ENCODE measurements around the gene GALNT17.

The GALNT17 gene

GRCh38 chr7:71682181-71682580 lies 550.2 kb downstream of the GALNT17 start:
- no peak for DNase-seq (ENCODE audit: low spot score)
- FAIRE-seq = no peak

DNA sequence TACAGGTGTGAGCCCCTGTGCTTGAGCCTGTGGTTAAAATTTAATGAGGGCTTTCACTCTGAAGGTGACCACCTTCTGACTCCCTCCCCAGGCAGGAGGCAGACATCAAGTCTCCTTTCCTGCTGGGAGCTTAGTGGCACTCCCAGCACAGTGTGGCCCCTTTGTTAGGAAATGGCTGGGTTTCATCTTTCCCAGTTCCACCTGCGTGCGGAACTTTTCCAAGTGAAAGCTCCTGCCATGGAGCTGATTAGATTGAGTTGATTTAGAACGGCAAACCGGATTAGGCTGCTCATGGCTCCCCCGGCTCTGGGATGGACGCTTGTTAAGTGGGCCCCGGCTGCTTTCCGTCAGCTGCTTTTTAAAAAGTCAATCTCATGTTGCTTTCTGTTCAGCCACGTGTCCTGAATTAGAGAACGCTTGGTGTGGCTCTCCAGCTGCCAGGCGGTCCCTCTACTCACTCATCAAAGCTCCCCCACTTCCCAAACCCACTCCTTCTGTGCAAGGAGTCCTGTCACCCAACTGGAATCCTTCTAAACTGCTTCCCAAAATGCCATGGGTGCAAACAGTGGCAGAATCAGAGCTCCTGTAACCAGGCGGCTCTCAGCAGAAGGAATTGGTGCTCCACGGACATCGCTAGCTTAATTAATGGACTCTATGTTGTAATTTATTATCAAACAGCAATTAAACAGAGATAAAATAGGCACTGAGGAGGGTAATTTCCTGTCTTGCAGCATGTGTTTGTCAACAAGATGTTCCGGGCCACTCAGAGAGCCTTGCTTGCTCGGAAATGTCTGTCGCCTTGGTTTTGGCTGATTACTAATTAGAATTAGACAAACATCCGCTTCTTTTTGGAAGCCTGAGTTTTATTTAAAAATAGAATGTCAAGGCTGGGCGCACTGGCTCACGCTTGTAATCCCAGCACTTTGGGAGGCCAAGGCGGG lies 551.2 kb downstream of the GALNT17 start:
- DNase-seq (ENCODE audit: low spot score) (no peak), FAIRE-seq (no peak)

DNA sequence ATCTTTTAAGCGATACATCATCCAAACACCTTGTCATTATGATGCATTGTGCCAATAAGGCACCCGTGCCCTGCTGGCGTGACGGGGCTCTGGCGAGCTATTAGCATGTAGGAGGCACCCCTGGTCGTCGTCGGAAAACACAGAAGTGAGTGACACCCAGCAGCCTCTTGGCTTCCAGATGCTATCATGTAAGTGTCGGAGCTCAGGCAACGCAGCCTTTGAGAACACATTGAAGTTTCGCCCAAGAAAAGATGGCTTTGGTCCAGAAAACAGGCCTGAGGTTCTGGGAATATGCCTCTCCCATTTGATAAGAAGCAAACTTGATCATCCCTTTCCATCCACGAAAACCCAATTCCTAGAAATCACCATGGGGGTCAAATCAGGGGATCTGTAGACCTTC lies 555.3 kb downstream of the GALNT17 start:
- FAIRE-seq = no peak
- DNase-seq (ENCODE audit: low spot score) = no peak

- FAIRE-seq (no peak), DNase-seq (ENCODE audit: low spot score) (no peak)
Observed at GRCh38 chr7:71687831-71688599, 556.1 kb downstream of the GALNT17 start.

DNA sequence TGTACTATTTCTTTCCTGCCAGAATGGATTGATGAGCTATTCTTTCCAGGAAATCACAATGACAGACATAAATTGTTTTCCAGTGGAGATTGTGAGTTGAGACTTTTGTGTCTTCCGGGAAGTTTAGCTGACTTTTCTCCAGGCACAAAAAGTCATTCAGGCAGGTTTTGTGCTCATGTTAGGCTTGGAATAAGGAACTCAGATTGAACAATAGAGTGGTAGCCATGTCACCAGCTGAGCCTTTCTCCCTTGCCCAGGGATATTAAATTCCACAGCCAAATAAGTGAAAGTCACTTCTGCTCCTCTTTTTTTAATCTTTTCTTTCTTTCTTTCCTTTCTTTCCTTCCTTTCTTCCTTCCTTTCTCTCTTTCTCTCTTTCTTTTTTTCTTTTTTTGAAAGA lies 559.6 kb downstream of the GALNT17 start:
- no peak for DNase-seq (ENCODE audit: low spot score)
- FAIRE-seq = no peak

DNA sequence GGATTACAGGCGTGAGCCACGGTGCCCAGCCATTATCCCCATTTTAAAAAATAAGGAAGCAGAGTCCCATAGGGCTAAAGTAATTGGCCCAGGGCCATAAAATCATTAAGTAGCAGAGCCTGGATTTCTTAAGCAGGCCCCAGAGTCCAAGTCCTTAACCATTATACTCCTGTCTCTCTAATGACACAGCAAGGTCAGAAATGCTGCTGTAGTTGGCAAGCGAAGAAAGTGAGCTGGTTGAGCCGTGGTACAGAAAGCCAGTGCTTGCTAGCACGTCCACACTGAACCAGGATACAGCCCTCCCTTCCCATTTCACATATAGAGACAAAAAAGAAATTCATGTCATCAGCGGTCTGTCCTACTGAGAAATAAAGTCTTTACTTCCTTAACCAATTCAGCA lies 562.7 kb downstream of the GALNT17 start:
- FAIRE-seq = no peak
- no peak for DNase-seq (ENCODE audit: low spot score)

- FAIRE-seq = no peak
- no peak for DNase-seq (ENCODE audit: low spot score)
Observed at GRCh38 chr7:71695186-71695585, 563.2 kb downstream of the GALNT17 start.

DNA sequence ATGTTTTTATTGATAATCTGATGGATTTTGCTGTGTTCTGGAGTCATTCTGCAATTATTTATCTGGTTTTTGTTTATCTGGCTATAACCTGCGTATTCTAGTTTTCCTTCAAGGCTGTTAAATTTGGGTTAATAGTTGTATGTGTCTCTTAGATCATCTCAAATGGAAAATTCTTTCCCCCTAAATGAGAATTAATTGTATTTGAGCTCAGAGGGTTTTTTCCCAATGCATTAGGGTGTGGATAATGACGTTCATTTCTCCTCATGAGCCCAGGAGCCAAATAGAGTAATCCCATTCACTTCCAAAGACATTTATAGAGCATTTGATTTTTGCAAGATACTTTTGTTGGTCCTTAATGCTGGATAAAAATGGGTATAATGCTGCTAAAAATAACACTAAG lies 564.6 kb downstream of the GALNT17 start:
- DNase-seq (ENCODE audit: low spot score) (no peak), FAIRE-seq (no peak)

DNA sequence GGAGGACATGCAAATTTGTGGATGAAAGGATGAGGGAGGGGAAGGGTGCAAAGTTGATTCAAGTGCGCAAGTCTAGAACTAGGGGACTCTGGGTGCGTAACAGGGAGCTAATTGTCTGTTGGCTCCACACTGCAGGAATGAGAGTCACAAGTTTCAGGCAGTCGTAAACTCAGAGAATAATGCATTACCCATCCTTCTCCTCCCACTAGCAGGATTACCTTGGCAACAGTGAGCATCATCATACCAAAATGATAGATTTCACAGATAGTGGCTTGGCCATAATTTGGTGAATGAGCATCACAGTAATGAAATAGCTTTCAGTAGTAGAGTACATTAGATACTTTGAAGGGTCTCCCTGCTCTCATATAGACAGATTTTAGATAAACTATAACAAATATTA lies 565.5 kb downstream of the GALNT17 start:
- DNase-seq (ENCODE audit: low spot score) = no peak

GRCh38 chr7:71705217-71705616 lies 573.3 kb downstream of the GALNT17 start:
- DNase-seq (ENCODE audit: low spot score) (no peak), FAIRE-seq (no peak)

More for the DNA sequence above, 565.5 kb downstream of the GALNT17 start:
- no peak for FAIRE-seq

- no peak for DNase-seq (ENCODE audit: low spot score)
- FAIRE-seq = no peak
Observed at GRCh38 chr7:71705901-71706596, 574.1 kb downstream of the GALNT17 start.

- FAIRE-seq (no peak), DNase-seq (ENCODE audit: low spot score) (no peak)
Observed at GRCh38 chr7:71706597-71706975, 574.6 kb downstream of the GALNT17 start.

GRCh38 chr7:71707041-71707440 lies 575.1 kb downstream of the GALNT17 start:
- DNase-seq (ENCODE audit: low spot score) (no peak), FAIRE-seq (no peak)

DNA sequence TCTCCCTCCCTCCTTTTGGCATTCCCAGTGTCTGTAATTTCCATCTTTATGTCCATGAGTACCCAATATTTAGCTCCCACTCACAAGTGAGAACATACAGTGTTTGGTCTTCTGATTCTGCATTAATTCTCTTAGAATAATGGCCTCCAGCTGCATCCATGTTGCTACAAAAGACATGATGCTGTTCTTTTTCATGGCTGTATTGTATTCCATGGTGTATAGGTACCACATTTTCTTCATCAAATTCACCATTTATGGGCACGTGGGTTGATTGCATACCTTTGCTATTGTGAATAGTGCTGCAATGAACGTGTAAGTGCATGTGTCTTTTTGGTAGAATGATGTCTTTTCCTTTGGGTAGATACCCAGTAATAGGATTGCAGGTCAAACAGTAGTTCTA lies 576.8 kb downstream of the GALNT17 start:
- no peak for FAIRE-seq
- no peak for DNase-seq (ENCODE audit: low spot score)

DNA sequence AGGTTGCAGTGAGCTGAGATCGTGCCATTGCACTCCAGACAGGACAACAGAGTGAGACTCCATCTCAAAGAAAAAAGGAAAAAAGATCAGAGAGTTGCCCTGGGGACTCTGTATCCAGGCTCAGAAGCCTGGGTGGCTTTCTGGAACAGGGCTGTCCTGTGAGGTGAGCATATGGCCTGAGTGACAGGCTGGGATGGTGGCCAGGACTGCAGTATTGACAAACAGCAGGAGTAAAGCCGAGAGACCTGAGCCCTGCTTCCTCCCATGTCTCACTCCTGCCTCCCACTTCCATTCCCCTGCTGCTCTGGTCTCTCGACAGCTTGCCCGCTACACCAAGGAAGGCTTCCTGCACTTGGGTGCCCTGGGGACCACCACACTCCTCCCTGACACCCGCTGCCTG lies 578.5 kb downstream of the GALNT17 start:
- FAIRE-seq (no peak), DNase-seq (ENCODE audit: low spot score) (no peak)

DNA sequence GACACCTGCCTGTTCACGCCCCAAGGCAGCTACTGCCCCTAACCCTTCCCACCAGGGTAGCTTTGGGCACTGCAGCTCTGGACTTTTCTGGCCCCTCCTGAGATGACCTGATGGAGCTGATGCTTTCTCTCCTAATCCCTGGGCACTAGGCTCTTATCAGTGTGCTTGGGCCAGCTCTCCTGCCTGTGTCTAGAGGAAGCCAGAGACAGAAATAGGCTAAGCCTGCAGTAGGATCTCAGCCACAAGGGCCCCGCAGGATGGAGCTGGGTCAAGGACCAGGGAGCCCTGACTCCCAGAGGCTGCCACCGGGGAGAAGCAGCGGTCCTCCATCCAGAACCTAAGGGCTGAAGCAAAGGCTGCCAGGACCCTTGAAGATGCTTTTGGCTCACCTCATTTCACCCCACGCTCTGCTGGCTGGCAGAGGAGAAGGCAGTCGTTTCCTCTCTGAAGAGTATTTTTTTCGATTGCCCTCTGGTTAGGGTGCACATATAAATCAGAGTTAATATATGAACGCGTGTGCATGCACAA lies 580.8 kb downstream of the GALNT17 start:
- no peak for DNase-seq (ENCODE audit: low spot score)
- FAIRE-seq = no peak

GRCh38 chr7:71716690-71717089 lies 584.7 kb downstream of the GALNT17 start:
- no peak for FAIRE-seq
- no peak for DNase-seq (ENCODE audit: low spot score)

DNA sequence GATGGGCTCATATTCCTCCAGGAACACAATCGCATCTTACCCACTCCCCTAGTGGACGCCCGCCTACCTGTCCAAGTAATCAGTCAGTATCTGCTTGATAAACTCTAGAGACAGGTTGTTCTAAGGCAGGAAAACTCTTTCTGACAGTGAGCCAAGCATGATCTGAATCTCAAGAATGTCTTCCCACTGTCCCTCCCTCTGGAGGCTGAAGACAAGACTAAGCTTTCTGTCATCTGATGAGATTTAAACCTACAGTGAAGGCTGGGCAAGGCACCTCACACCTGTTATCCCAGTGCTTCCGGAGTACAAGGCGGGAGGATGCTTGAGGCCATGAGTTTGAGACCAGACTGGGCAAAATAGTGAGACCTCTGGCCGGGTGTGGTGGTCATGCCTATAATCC lies 586.6 kb downstream of the GALNT17 start:
- DNase-seq (ENCODE audit: low spot score) = no peak
- no peak for FAIRE-seq

- DNase-seq (ENCODE audit: low spot score) (no peak), FAIRE-seq (no peak)
Observed at GRCh38 chr7:71721742-71722141, 589.8 kb downstream of the GALNT17 start.

DNA sequence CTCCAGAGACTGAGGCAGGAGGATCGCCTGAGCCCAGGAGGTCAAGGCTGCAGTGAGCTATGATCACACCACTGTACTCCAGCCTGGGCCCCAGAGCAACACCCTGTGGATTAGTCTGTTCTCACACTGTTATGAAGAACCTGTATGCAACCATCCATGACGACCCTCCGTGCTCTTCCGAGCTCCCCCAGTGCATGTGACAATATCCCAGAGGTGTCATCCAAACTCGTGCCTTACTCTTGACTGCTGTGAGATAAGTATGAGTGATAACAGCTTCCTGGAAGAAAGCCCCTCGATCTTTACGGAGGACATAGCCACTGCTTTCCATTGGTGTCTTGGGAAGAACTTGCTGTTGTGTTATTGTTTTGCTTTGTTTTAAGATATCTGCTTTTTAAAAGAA lies 591.9 kb downstream of the GALNT17 start:
- DNase-seq (ENCODE audit: low spot score) (no peak), FAIRE-seq (no peak)

DNA sequence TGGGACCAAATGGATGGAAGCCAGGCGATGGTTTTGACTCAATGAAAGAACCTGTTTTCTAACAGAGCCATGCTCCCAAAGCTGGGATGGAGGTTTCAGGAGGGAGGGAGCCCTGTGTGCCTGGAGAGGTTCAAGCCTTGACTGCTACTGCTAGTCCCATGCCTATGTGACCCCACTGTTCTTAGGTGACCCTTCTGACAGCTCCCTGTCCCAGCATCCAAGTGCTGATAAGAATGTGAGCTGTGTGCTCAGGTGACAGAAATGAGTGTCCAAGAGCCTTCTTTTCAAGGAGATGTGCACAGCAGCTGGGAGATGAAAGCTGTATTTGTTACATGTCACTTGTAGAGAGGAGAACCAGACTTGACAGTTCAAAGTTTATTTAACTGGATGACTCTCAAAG lies 595.4 kb downstream of the GALNT17 start:
- DNase-seq (ENCODE audit: low spot score) = no peak
- FAIRE-seq = no peak

DNA sequence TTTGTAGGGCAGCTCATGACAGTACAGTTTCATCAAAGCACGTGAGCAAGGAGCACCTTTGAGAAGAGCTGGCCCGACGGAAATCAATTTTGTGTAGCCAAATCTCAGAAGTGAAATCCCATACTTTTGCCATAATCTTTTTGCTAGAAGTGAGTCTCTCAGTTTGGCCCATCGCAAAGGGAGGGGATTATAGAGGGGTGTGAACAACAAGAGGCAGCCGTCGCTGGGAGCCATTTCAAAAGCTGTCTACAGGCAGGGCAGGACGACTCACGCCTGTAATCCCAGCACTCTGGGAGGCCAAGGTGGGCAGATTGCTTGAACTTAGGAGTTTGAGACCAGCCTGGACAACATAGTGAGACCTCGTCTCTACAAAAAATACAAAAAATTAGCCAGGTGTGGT lies 599.8 kb downstream of the GALNT17 start:
- FAIRE-seq (no peak), DNase-seq (ENCODE audit: low spot score) (no peak)
